ENCODE measurements around the gene STAG1. TPM values are rescaled to one million over a fixed set of nuclear protein-coding genes. Genes with fewer than 3 reads are reported as not detected.
A peak's percentile ranks its signal among the peaks of the same experiment; 100 is the strongest.
"Not testable (repeated sequence)": the region's sequence is repeated elsewhere in the genome, so short reads cannot be mapped to it uniquely, and the experiment has no call there.

The STAG1 gene
- total RNA-seq, 6 experiments from 2014 or later = 8.2 to 18.5 (median 12.7) TPM

- H3K9me3 ChIP-seq = no peaks in the 10 kb centered on the region
- no peak overlapping the region for H3K4me3 ChIP-seq
- no peaks in the 10 kb centered on the region for H3K36me3 ChIP-seq
- no peak for DNase-seq
- no peak for ATAC-seq
- TF ChIP-seq POLR2A (IDR thresholded peaks at IDR 0.05) = no peak
- no peak for TF ChIP-seq CTCF (IDR thresholded peaks at IDR 0.05)
- H3K4me1 ChIP-seq = no peaks in the 10 kb centered on the region
- H3K27me3 ChIP-seq = no peaks in the 10 kb centered on the region
- no peak overlapping the region for H3K27ac ChIP-seq
- intact Hi-C loops (cut with DNase I) = no loop called here
- 100% methylated on average over 2 of the region's 3 CpGs for WGBS (ENCODE audit: insufficient coverage, low coverage, low lambda C conversion rate, missing lambda C conversion rate)
These were observed 174.4 kb downstream of the STAG1 start for GRCh38 chr3:136577791-136578190.

DNA sequence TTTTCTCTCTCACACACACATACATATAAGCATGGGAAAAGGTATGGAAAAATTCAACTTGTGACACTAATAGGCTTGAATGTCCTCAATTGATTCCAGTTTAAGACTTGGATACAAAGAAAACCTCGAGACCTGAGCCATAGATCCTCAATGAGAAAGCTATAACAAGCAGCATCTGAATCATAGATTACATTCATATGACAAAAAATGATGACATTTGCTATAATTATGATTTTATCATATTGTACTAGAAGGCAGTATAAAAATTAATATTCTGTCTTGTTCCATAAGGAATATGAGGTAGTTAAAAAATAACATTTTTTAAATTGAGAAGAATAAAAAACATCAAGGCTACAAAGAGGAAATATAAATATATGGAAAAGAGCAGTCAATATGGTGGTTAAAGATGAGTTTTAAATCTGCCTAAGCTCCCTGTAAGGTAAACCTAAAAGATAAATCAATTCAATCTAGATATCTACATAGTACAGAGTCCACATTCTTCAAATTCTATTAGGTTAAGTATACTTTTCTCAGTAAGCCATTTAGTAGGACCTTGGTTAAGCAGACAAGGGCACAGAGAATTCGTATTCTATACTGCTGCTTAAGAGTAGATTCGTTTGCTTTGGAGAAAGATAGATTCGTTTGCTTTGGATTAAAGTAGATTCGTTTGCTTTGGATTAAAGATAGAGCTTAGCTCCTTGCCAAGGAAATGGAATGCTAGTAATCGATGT is 175.7 kb downstream of the STAG1 start:
- DNase-seq = no peak
- H3K4me1 ChIP-seq = no peaks in the 10 kb centered on the region
- H3K36me3 ChIP-seq = no peaks in the 10 kb centered on the region
- no peak overlapping the region for H3K4me3 ChIP-seq
- TF ChIP-seq CTCF (IDR thresholded peaks at IDR 0.05) (no peak), POLR2A (IDR thresholded peaks at IDR 0.05) (no peak)
- H3K27me3 ChIP-seq = no peaks in the 10 kb centered on the region
- WGBS (ENCODE audit: insufficient coverage, low coverage, low lambda C conversion rate, missing lambda C conversion rate) = 37% methylated on average over 6 of the region's 6 CpGs
- intact Hi-C loops (cut with DNase I) = no loop called here
- no peak overlapping the region for H3K27ac ChIP-seq
- H3K9me3 ChIP-seq = no peaks in the 10 kb centered on the region
- peak in 2 of 4 donors; percentile 13 to 44 for ATAC-seq

GRCh38 chr3:136567599-136568188 is 184.5 kb downstream of the STAG1 start:
- TF ChIP-seq CTCF (IDR thresholded peaks at IDR 0.05) = no peak
- TF ChIP-seq POLR2A (IDR thresholded peaks at IDR 0.05) = no peak
- 16% methylated on average over 2 of the region's 2 CpGs for WGBS (ENCODE audit: insufficient coverage, low coverage, low lambda C conversion rate, missing lambda C conversion rate)
- Histone ChIP-seq H3K27me3 (no peaks in the 10 kb centered on the region), H3K27ac (no peak overlapping the region), H3K4me3 (no peak overlapping the region), H3K4me1 (peaks cover 0 to 4% (median 0%) of the 10 kb centered on the region in 4 donors), H3K9me3 (no peaks in the 10 kb centered on the region), H3K36me3 (no peaks in the 10 kb centered on the region)
- ATAC-seq = no peak
- no peak for DNase-seq
- intact Hi-C loops (cut with DNase I) = no loop called here

DNA sequence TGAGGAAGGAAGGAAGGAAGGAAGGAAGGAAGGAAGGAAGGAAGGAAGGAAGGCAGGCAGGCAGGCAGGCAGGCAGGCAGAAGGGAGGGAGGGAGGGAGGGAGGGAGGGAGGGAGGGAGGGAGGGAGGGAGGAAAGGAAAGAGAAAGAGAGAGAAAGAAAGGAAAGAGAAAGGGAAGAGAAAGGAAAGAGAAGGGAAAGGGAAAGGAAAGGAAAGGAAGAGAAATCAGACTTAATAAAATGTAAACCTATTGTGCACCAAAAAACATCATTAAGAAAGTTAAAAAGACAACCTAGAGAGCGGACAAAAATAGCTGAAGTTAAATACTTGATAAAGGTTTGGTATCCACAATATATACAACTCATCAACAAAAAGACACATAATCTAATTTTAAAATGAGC is 187.2 kb downstream of the STAG1 start:
- ATAC-seq; H3K27me3 ChIP-seq; intact Hi-C loops (cut with DNase I); H3K36me3 ChIP-seq; H3K4me1 ChIP-seq; H3K9me3 ChIP-seq; H3K27ac ChIP-seq; DNase-seq; H3K4me3 ChIP-seq: not testable (repeated sequence)
- WGBS (ENCODE audit: insufficient coverage, low coverage, low lambda C conversion rate, missing lambda C conversion rate) = 90% methylated on average over 1 of the region's 1 CpG

- H3K9me3 ChIP-seq = no peaks in the 10 kb centered on the region
- TF ChIP-seq POLR2A (IDR thresholded peaks at IDR 0.05) (no peak), CTCF (IDR thresholded peaks at IDR 0.05) (no peak)
- no peaks in the 10 kb centered on the region for H3K4me1 ChIP-seq
- no peak overlapping the region for H3K4me3 ChIP-seq
- 90% methylated on average over 5 of the region's 9 CpGs for WGBS (ENCODE audit: insufficient coverage, low coverage, low lambda C conversion rate, missing lambda C conversion rate)
- H3K27me3 ChIP-seq = no peaks in the 10 kb centered on the region
- H3K27ac ChIP-seq = no peak overlapping the region
- DNase-seq (no peak), ATAC-seq (no peak)
- intact Hi-C loops (cut with DNase I) = no loop called here
- H3K36me3 ChIP-seq = no peaks in the 10 kb centered on the region
These were observed 190.2 kb downstream of the STAG1 start for GRCh38 chr3:136562026-136562425.
